Amniotic epithelial cell (primary cell): ENCODE results near the gene SHROOM3.

Source experiments
- DNase-seq: peaks from one replicate; pipeline ENCODE4 v3.0.0-alpha.2; 2010; ENCODE audit warnings: low read depth

SHROOM3 gene

DNA sequence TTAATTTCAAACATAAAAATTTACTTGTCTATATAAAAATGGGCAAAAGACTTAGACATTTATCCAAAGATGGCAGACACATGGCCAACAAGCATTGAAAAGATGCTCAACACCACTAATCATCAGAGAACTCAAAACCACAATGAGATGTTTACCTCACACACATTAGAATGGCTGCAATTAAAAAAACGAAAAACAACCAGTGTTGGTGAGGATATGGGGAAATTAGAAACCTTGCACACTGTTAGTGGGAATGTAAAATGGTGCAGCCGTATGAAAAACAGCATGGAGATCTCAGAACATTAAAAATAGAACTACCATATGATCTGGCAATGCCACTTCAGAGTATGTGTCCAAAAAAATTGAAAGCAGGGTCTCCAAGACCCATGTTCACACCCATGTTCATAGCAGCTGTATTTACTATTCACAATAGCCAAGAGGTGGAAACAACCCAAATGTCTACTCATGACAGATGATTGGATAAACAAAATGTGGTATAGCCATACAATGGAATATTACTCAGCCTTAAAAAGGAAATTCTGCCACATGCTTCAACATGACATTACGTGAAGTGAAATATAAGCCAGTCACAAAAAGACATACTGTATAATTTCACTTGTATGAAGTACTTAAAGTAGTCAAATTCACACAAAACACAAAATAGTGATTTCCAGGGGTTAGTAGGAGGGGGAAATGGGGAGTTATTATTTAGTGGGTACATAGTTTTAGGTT is 316.7 kb downstream of the SHROOM3 start:
- no peak for DNase-seq

DNA sequence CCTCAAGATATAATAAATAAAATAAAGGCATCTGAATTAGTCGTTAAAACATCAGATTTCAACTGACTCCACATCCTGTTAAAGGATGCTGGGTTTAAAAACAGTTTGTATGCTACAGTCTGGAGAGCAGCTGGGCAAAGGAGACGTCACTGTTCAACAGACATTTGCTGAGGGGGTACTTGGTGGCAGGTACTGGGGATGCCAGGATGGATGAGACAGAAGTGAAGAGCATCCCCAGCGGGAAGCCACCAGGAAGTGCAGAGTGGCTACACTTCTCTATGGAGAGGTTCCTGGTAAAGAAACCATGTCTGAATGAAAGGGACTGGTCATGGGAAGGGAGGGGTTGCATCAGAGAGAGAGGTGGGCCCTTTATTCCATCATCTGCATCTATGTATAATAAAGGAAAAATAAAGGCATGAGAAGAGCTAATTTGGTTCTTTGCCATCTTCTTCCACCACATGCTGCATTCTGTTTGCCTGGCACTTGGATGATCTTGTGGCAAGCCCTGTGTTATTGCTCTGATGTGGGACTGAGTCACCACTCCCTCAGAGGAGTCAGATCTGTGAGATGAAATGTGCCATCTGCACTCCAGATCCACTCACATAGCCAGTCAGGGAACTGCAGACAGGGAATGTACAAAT is 318.0 kb downstream of the SHROOM3 start:
- DNase-seq, result peak; percentile 94

DNA sequence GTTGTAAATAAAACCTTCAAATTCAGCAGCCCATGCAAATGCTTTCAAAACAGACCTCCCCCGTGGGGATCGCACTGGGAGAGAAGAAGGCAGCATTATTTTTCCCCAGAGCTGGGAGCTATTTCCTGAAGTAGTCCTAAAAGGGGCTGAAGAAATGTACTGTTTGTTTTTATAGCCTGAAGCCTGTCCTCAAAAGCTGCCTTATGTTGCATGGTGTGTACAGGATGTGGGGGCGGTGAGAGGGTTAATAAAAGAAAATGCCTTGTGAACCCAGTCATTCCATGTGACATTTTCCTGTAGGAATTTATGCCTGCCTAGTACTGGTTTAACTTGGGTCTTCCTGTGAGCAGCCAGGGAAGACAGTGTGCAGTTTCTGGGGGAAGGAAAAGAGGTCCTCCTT is 318.8 kb downstream of the SHROOM3 start:
- DNase-seq, result peak; percentile 71

DNA sequence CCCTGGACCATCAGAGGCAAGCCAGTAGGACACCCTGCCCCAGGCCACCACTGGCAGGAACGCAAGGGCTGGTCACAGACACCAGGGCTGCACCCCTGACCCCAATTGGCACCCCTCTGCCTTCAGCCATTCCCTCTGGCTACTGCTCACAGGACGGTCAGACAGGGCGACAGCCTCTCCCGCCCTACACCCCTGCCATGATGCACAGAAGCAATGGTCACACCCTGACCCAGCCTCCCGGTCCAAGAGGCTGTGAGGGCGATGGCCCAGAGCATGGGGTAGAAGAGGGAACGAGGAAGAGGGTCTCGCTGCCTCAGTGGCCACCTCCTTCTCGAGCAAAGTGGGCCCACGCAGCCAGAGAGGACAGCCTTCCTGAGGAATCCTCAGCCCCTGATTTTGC is 319.4 kb downstream of the SHROOM3 start:
- DNase-seq, result no peak

DNA sequence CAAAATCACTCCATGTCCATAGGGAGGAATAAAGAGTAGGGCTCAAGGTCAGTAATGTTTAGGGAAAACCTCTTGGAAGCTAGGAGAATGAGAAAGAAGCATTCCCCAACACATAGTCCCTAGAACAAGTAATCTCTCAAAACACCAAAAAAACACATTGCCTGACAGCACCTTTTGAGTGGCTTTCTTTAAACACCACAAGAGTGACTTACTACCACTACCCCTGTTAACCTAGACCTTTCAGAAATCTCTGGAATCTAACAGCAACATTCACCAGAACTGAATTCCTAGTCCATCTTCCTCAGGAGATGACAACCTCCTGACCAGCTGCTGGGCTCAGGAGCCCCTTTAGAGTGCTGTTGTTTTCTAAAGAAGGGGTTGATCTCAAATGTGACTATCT is 320.7 kb downstream of the SHROOM3 start:
- DNase-seq, result peak; percentile 11

DNA sequence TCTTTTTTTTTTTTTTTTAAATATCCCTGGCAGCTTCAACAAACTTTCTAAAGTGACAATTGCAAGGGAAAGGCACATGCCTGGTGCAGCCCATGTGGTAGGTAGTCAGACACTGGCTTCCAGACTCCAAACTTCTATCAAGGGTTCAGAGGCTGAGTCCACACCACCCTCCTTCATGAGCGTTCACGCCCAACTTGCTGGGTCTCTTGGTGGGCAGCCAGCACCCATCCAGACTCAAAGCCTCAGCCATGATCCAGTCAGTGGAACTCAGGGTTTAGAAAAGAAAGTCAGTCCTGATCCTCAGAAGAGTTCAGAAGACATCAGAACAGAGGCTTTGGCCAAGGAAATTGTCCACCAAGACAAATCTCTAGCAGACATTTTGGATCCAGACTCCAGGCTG is 321.4 kb downstream of the SHROOM3 start:
- no peak for DNase-seq

DNA sequence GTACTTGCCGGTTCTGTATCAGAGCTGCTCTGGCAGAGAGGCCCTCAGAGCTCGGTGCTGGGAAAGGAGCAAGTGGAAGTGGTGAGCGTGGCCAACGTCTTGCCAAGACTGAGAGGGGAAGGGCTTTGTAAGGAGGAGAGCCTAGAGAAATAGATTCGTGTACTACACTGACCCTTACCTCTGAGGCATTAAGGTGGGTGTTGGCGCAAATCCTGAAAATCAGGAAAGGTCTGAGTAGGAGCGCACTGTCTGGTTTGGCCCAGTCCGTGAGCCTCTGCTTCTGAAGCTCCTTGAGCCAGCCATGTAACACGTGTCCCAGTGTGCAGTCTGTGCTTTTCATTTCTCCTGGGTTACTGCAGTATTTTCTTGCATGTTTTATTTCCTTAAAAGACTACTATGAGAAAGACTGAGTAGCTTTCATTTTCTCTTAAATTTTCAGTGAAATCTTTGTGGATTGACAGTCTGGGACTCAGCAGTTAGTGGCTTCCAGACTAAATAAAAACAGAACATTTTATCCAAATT is 322.4 kb downstream of the SHROOM3 start:
- no peak for DNase-seq

DNA sequence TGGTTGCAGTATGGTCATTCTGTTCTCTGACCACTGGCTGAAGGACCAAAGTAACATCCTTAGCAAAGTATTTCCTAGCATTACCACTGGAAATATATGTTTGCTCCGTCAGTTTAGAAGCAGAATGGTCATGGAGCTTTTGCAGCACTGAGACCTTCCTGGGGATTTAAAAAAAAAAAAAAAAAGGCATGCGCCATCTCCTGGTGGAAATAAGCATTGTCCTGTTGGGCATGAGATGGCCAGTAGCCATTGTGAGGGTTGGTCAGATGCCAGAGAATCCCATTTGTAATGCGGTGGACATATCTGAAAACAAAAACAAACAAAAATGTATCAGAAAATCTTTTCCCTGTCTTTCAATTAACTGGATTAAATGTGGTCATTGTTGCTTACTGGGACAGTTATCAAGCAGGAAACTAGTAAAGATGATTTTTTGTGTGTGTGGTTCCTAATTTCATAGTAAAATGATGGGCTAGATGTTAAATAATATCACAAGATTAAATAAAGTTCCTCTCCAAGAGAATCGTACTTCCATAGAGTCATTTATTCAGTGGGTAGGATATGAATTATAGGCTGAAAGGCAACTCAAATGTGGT is 323.4 kb downstream of the SHROOM3 start:
- DNase-seq, result peak; percentile 78

DNA sequence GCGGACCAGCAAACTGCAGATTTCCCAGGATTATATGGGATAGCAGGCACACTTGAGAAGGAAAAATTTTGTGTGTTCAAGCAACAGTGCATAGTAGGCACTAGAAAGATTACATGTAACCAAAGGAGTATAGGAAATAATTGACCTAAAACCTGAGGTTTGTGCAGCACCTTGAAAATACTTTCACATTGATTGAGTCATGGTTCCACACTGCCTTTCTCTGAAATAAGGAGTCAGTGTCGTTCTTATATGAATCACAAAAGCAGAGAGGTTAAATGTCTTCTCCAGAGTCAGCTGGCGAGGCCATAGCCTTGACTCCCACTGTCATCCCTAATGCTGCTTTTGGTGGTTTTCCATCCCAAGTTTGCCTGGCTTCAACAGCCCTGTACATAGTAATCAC is 324.0 kb downstream of the SHROOM3 start:
- no peak for DNase-seq

DNA sequence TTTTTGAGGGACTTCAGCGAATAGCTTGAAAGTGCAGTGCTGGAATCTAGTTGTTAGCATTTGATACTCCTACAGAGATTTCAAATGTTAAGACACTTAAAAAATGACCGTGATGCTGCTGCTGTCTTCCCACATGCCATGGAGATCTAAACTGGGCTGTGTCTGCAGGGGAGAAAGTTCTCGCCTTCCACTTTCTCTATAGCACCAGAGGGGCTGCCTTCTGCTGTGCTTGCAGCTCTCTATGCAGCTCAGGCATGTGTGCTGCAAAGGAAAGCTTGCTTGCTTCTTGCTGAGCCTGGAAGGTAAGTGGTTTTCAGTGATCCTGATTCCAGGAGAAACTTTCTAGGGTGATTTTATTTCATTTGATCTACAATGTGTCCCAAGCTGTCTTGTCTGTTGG is 325.2 kb downstream of the SHROOM3 start:
- no peak for DNase-seq

DNA sequence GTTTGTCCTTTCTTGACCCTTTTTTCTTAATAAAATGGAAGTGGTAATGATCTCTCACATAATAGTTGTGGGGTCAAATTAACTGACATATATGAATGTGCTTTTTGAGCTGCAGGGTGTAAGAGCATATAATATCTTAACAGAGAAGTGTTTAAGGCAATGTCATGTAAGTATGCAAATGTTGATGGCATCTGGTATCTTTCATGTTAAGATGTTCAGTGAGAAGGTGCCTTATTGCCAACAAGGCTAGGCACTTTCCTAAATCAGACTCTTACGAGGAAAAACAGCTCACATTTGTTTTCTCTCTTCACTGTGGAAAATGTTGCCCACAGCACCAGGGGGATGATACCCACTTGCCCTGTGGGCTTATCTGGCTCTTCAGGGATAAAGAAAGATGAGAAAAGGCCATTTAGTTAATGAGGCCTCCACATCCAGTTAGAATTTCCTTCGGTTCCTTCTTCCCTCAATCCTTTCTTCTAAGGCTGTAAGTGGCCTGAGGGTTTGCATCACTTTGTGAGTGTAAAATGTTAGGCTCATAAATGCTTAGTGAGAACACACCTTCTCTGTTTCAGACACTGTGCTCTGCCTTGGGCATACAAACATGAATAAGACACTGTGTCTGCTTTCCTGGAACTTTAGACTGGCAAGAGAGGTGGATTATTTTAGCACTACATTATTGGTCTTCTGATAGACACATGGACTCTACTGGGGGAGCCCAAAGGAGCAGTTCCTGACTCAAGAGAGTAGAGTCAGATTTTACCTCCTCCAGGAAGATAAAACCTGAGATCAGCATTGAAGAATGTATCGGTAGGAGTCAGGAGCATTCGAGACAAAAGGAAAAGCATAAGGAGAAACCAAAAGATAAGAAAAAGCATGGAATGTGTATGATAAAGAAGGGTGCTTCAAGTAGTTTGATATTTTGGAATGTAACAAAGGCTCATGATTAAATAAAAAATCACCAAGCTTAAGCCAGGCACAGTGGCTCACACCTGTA is 327.4 kb downstream of the SHROOM3 start:
- DNase-seq, result no peak

DNA sequence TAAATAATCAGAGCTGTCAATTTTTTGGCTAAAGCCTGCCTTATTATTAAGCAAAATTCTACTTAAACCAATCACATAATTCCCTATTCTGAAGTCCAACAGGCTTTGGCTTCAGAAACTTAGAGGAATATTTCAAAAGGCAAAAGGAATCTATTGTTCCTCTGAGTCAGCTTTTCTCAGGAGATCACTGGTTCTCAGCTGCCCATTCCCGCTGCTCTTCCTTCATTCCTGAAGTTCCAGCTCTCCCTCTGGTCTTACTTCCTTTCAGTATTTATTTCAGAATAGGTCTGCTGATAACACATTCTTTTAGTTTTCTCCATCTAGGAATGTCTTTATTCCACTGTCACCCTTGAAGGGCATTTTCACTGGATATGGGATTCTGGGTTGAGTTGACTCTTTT is 329.2 kb downstream of the SHROOM3 start:
- DNase-seq, result peak; percentile 79

DNA sequence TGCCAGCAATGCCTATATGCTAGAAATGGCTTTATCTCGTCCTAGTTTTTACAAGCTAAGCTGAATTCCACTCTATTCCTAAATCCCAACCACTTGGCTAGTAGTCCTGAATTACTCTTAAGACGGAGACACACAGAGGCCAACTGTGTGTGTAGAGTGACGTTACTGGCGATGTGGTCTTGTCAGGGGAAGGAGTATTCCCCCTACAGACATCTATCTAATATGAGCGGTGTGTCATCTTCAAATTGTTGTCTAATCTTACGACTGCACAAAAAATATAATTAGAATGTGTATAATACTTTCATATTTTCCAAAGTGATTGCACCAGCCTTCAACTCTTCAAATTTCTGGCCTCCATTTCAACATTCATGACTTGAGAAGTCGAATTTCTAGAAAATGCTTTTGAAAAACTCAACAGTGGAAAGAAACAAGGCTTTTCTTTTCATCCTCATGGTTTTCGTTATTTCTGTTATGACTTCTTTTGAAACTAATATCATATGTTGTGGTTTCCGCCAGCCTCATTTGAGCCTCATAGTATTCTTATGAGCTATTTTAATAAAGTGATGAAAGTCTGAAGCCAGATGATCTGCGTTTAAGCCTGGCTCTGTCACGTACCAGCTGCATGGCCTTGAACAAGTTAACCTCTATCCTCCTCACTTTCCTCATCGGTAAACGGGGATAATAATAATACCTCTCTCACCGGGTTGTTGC is 330.6 kb downstream of the SHROOM3 start:
- DNase-seq, result no peak

DNA sequence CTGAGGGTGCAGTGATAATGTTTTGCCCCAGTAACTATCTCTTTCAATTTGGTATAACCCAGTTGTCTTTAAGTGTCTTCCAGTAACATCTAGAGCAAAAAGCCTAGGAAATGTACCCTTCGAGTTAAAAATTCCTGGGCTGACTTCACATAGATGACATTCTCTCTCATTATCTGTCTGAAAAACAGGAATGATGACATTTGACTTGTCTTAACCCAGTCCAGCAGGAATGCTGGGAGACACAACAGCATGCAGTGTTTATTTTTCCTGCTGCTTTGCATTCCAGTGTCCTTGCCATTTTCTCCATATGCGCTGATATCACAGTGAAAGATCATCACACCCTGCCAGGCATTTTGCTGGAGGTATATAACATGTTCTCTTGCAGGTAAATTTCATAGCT is 333.0 kb downstream of the SHROOM3 start:
- peak; percentile 40 for DNase-seq

DNA sequence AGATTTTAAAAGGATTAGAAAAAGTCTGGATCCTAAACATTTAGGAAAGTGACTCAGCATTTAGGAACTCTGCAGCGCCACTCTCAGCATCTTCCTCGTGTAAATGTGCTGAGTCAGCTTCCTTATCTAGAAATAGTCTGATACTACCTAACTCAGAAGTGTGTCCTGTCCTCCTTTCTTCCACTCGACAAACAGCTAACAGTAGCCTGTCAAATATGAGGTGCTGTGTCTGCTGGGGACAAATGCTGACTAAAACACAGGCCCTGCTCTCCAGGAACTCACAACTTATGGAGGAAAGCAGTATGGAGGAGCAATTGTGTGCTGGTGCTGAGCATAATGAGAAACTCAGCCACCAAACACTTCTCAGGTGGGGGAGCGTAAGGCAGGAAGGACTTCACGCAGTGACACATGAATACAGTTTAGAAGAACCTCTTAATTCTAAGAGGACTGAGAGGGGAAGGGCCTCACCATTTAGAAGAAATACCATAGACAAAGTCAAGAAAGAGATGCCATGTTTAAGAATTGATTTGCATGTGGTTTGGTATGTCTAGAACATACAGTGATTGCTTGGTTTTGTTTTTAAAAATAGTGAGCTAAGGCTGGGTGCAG is 337.6 kb downstream of the SHROOM3 start:
- DNase-seq, result peak; percentile 80

DNA sequence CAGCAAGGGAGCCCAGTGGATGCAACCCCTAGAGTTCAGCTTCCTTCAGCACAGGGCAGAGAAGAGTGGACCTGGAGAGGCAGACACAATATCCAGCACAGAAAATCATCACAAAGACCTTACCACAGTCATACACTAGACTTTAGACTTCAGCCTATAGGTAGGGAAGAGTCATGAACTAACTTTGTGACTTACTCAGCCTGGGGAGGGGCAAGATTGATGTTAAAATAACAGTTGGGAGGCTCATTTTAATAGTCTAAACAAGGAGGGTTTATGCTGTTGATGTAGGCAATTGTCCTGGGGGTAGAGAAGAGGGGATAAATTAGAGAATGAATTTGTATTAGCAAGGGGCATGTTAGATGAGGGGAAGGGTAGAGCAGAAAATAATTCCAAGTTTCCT is 338.7 kb downstream of the SHROOM3 start:
- no peak for DNase-seq

DNA sequence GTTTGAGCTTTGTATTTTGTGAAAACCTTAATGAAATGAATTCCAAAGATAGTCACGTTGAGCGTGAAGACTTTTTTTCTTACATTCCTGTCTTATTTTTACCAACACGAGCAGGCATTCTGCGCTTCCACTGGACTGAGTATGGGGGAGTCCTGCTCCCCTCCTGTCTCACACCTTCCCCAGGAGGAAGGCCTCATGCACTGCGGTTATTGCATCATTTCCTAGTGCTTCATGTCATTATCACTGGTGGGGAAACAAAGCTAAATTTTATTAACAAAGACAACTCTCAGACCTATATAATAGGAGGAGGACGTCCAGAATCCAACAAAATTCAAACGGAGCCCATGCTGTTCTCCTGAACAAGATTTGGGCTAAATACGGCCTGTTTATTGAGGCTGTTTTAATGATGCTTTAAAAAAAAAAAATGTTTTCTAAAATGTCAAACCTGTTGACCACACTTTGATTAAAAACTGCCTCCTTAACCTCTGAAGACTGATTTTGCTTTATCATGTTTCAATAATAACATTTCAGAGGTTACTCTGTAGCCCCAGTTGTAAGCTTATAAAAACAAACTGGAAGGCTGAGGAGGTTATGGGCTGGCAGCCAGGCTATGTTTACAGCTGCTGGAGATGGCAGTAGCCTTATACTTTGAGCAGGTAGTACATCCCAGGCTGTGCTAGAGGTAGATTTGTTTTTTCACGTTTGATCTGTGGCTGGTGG is 344.9 kb downstream of the SHROOM3 start:
- DNase-seq, result no peak

DNA sequence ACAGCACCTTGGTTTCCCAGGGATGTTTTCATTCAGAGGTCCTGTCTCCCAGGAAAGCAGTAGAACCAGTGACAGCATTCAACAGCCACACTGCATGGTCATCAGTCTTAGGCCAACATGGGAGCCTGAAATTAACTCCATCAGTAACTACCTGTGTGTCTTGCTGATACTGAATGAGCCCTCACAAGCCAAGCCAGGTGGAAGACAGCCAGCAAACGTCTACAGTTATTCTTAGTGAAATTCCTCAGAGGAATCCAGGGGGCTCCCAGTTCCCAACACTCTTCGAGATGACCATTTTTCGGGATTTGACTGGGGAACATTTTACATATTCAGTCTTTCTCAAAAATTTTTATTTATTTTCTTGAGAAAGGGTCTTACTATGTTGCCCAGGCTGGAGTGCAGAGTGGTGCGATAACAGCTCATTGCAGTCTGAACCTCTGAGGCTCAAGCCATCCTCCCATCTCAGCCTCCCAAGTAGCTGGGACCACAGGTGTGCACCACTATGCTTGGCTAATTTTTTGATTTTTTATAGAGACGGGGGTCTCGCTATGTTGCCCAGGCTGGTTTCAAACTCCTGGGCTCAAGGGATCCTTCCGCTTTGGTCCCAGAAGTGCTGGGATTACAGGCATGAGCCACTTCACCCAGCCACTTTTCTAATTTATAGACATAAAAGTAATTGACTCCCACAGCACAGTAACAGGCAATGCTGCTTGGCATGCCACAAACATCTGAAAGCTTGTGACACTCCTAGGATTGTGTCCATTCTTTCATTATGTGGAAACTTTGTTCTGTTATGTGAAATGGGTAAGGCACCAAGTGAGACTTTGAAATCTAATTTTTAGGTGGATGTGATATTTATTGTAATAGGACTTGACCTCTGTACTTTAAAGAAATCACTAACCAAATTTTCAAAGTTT is 346.0 kb downstream of the SHROOM3 start:
- no peak for DNase-seq
